ENCODE results near the gene RPS6KA2.

The RPS6KA2 gene

DNA sequence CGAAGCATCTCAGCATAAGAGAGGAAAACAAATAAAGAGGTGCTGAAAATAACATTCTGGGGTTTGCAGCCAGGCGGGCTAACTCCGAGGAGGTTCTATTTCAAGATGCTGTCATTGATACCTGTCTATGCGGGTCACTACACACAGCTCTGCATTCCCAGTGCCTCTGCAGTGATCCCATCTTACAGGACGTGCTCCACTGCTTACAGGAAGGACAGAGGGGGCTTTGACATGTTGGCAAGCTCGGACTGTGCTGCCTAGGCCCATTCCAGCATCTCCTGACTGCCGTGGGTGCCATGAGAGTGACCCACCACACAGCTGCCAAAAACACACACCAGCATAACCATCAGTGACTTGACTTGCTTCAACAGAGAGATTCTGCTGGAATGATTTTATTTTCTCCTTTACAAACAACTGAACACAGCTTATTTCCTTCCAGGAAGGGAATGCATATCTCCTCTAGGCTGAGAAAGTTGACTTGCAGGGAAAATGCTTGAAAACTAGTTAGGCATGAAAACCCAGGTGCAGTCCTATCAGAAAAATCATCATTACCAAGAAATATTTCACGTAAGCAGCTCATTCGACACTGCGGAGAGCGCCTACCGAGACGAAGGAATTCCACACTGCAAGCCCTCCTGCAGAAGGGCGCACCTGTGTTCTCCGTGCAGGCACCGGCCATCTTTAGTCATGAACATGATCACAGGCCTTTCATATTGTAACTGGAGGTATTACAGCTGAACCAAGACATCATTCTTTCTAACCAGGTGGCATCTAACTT is 103.1 kb downstream of the RPS6KA2 start:
- no peak for DNase-seq

DNA sequence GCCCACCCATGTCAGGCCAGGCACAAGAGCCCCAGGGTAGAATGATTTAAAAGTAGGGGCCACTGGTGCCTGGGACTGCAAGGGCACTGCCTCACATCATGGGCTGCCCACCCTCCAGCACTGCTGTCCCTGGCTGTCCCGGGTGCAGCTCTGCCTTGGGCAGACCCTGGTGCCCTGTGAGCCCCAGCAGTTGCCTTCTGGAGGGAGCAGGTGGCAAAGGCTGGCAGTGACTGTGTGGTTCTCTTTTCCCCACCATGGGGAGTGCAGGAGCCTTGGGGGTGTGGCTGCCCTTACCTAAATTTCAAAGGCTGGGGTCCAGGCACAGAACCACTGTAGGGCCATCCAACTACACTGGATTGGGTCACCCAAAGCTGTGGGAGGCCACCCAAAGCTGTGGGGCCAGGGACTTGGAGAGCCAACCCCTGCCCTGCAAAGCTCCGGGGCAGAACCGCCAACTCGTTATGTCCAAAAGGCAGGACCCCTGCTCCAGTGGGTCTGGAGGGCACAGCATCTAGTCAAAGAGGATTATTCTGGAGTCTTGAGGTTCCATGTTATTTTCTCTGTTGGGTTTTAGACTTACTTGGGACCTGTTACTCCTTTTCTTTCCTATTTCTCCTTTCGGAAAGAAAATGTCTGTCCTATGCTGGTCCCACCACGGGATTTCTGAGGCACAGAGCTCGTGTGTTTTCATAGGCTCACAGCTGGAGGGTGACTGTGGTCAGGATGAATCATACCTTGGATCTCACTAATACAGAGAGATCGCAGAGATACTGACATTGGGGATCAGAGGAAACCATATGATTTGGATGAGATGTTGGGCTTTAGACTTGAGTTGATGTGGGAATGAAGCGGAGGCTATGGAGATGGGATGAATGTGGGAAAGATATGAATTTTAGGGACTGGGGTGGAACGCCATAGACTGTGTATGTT is 105.9 kb downstream of the RPS6KA2 start:
- no peak for DNase-seq

DNA sequence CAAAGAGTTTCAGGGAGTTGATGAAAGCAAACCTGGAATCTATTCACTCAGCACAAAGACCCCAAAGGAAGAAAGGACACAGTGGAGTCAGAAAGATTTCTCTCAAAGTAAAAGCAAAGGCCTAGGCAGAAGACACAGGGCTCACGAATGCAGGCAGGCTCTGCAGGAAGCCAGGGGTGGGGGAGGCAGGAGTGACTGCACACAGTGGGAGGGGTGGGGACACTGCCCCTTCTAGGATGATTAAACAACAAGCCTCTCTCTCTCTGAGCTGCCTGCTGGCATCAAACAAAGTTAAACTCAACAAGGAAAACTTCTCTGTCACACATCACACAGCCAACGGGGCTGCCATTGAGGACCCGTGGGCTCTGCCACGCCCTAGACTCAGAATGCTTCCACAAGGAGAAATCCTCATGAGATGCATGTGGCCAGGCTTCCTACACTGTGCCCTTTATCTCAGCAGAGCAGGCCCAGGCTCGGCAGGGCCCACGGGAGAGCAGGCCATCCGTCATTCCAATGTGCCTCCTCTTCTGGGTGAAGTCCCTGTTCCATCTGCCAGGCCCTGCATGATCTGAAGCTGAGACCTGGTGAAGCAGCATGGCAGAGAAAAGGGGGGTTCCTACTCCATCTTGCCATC is 110.7 kb downstream of the RPS6KA2 start:
- DNase-seq = no peak

DNA sequence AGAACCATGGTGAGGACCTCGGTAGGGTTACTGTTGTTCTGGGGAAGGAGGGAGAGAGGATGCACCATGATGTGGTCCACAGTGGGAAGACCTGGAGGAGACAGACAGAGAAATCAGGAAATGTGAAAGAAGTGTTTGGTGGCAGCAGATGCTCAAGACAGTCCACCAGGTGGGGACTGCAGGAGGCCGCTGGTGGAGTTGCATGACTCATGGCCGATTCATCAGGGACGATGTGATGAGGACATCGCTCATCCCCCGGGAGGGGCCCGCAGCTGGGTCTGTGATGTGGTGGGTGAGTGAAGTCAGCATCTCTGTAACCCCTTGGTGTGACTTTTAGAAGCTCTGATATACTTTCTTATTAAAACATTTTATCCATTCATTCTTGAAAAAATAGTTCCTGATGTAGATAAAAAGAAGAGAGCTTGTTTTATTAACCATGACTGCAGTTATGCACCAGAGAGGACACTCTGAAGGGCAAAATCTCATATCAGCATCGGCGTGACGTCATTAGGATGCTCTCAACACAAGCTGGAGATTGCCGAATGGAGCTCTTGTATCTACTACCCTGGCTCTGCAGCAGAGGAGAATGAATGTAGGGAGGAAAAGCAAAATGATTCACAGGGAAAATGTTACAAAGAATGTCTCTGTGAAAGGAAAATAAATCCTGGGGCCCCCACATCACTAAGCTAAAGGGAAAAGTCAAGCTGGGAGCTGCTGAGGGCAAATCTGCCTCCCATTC is 111.8 kb downstream of the RPS6KA2 start:
- no peak for DNase-seq

DNA sequence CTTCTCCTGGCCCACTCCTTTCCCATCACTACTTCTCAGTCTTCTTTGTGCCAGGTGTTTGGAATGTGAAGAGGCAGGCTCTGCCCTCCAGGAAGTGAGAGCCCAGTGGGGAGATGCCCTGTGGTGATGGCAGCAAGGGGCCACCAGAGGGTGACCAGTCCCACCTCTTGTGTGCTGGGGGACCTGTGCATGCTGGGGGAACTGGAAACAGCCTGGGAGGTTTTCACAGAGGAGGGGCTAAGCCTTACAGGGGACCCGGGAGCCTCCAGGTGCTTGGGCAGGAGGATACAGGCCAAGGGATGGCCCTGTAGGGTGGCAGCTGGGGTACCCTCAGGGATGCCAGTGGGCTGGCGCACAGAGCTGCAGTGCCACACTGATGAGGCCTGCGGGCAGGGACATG is 112.9 kb downstream of the RPS6KA2 start:
- DNase-seq = no peak

DNA sequence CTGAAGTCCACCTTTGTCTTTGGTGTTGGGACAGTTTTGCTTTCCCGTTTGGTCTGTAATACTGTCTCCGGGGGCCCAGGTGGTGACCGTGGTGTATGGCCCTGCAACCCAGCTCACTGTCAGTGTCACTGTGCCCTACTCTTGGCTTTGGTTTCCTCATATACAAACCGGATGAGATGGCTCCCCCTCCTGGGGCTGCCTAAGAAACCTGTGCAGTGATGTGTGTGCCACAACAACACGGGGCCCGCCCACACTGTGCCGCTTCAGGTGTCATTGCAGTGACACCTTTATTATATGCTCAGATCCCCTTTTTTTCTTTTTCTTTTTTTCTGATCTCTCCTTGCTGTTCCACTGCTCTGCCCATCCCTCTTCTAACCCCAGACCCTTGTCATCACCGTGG is 114.5 kb downstream of the RPS6KA2 start:
- no peak for DNase-seq

DNA sequence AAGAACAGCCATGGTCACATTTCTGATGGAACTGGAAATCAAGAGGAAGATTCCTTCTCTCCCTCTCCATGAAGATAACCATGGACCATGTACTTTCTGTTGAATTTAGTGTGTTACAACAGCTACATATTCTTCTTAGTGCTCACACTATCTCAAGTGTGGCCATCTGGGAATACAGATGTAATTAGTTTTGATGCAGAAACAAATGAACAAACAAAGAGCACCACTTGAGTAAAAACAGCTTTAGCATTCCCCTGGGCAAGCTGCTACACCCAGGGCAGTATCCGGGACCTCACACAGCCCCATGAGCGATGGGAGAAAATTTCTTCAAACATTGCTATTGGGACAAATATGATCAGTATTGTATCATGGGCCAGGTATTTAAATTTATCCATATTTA is 115.7 kb downstream of the RPS6KA2 start:
- no peak for DNase-seq

DNA sequence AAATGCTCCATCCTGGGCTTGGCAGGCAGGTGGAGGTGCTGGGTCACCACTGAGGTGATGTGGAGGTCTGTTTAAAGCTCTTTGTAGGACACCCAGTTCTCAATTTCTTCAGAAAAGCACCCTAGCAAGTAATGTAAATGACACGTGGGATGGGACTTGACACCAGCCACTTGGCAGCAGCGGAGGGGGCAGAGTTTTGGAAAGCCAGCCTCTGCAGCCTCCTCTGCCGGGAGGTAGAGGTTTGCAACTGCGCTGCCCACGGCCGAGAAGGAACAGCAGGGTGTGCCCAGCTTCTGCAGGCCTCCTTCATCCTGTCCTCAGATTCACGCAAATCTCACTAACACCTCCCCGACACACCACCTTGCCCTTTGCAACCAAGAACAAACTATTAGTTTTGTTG is 117.9 kb downstream of the RPS6KA2 start:
- no peak for DNase-seq

DNA sequence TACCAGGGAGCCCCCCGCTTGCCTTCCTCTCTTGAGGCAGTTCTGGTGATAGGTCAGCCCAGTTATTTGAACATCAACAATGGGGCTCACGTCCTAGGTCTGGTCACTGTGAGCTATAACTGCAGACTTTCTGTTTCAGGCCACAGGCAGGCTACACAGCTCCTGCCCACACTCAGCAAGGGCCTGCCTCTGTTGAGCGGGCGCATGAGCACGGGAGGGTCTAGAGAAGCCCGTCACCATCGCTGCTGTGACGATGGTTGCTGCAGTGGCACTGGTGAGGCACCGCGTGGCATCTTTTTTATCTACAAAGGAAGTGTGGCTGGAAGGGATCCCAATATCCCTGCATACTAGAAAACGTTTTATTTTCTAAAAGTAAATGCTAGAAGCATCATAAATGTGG is 118.3 kb downstream of the RPS6KA2 start:
- no peak for DNase-seq

DNA sequence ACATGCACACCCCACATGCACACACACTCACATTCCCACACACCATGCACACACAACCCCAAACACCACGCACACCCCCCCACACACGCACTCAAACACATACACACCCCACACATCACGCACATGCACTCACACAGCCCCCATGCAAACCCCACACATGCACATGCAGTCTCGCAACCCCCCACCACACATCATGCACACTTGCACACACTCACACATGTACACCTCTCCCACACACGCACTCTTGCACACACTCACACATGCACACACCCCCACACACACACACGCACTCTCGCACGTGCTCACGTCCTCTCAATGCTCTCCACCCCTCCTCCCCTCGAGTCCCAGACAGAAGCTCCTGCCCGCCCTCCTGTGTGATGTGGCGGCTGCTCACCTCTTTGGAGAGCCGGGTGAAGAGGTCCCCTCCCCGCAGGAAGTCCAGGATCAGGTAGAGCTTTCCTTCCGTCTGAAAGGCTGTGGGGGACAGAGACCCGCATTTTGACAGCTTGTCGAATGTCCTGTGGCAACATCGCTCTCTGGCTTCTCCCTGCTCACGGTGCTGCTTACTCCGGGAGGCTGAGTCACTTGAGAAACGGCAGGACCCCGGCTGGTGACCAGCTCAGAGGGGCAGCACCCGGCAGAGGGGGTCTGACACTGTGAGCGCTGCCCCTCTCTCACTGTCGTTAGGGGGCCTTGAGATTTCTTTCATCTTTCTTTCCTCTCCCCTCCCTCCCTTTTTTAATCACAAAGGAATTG is 119.1 kb downstream of the RPS6KA2 start:
- no peak for DNase-seq

DNA sequence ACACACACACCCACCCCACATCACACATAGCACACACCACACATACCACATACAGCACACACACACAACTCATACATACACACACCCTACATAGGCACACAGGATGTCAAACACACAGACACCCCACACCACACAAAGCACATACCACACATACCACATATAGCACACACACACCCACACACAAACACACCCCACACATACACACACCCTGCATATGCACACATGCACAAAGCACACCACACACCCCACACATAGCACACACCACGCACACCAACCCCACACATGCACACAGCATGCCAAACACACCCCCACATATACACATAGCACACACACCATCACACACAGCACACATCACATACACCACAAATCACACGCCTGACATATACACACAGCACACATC is 119.7 kb downstream of the RPS6KA2 start:
- DNase-seq = no peak

DNA sequence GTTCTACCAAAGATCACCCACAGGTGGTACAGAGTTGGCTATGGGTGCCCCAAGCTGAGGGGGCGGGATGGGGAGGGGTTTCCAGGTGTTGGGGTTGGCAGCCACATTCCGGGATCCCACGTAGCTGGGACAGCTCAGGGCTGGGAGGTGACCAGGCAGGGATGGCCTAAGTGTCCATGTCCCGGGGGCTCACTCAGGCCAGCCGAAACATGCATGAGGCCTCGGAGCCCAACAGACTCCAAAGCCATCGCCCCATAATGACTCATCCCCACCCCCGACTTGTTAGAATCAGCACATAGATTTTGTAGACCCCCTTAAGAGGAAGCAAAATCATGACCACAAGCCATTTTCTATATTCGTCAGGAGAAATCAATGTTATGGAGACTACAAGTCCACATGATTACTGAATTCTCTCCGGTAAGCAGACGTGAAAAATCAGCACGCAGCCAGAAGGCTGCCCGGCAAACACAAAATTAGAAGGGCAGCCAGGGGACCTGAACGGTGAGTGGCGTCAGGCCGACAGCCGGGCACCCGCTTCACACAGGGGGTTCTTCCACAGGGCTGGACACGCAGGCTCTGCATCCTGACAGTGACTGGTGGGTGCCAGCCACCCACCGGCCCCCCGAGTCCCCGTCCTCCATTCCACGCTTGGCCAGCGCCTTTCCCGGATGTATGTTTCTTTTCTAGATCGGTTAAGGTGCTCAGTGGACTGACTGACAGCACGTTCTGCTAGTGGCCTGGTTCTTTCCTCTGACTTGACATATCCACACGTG is 121.7 kb downstream of the RPS6KA2 start:
- DNase-seq = no peak

DNA sequence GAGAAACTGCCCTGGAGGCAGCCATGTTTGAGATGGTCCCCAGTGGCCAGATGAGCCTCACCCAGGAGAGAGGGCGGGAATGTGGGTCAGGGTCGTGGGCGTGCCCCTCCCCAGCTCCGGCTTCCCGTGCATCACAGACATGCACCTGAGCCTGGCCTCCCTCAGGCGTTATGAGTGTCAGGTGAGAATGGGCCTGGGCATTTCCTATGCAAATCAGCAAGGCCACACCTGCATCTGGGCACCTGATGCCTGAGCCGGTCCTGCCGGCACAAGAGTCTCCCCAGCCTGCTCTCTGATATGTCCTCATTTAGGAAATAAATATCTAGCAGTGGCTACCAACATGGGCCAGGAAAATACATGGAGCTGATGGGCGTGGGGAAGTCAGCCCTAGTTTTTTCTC is 123.0 kb downstream of the RPS6KA2 start:
- no peak for DNase-seq

DNA sequence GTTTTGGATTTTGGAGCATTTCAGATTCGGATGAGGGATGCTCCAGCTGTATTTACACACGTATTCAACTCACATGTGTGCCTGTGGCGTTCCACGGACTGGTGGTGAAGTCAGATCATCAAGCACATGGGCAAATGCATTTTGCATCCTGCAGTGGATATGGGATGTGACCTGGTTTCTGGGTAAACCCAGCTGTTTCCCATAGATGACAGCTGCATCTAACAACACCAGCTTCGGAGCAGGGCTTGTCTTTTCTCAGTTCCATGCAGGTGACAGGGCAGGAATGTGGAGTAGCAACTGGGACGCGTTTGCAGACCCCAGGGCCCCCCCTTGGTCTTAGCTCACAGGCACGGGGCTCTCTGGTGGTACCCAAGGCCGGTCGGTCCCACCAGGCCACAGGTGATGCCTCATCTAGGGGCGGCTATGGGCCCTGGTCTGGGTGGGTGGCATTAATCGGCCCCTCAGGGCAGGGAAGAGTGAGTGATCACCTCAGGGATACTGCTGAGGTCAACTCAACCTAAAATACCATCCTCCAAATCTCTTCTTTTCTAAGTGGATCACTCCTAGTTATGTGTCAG is 123.8 kb downstream of the RPS6KA2 start:
- DNase-seq = no peak

DNA sequence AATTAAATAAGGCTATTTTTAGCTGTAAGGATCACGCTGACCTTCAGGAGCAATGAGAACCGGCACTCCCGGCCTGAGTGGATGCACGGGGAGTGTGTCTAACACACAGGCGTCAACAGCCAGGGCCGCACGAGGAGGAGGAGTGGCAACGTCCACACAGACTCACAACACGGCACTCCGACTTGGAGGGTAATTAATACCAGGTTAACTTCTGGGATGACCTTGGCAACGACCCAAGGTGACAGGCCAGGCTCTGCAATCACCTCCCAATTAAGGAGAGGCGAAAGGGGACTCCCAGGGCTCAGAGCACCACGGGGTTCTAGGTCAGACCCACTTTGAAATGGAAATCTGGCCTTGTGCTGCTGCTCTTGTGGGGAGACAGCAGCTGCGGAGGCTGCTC is 124.6 kb downstream of the RPS6KA2 start:
- DNase-seq = no peak

DNA sequence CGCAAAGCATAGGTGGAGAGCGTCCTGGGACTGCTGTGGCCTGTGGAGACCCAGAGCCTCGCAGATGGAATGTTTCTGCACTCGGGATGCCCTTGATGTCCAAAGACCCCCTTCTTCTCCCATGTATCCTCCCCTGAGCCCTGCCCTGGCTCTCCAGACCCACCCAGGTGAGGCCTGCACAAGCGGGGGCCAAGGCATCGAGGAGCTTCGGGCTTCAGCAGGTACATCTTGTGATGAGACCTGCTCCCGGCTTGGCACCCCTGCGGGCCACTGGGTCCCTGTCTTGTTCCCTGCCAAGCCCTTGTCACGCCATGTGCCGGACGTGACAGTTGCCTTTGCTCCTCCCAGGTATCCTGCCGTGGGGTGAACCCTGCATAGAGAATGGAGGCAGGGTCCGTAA is 125.8 kb downstream of the RPS6KA2 start:
- no peak for DNase-seq

DNA sequence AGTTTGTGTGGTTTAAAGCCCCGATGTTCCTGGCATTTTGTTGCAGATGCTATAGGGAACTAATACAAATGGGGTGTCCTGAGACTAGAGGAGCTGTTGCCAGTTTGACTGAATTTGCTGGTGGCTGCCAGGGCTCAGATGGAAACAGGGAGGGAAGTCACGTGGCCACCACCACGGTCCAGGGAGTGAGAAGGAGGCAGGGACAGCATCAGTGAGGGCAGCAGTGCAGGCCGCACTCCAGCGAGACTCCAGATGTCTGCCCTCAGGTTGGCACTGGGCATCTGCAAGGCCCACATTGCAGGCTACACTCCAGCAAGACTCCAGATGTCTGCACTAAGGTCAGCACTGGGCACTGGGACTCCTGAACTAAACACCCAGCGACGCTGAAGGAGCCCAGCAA is 126.8 kb downstream of the RPS6KA2 start:
- no peak for DNase-seq

DNA sequence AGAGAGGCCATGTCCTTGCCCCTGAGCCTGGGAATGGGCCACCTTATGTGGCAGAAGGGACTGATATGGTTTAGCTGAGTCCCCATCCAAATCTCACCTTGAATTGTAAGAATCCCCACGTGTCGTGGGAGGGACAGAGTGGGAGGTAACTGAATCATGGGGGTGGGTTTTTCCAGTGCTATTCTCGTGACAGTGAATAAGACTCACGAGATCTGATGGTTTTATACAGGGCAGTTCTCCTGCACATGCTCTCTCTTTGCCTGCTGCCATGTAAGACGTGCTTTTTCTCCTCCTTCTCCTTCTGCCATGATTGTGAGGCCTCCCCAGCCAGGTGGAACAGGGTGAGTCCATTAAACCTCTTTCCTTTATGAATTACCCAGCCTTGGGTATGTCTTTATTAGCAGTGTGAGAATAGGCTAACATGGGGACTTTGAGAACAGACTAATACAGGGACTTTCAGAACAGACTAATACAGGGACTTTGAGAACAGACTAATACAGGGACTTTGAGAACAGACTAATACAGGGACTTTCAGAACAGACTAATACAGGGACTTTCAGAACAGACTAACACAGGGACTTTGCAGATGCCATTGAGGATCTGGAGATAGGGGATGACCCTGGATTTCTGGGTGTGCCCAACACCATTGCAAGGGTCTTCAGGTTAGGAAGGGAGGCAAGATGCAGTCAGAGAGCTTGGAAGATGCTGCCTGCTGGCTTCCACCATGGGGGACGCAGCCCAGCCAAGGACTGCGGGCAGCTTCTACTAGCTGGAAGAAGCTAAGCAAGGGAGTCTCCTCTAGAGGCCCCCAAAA is 127.5 kb downstream of the RPS6KA2 start:
- DNase-seq = no peak

DNA sequence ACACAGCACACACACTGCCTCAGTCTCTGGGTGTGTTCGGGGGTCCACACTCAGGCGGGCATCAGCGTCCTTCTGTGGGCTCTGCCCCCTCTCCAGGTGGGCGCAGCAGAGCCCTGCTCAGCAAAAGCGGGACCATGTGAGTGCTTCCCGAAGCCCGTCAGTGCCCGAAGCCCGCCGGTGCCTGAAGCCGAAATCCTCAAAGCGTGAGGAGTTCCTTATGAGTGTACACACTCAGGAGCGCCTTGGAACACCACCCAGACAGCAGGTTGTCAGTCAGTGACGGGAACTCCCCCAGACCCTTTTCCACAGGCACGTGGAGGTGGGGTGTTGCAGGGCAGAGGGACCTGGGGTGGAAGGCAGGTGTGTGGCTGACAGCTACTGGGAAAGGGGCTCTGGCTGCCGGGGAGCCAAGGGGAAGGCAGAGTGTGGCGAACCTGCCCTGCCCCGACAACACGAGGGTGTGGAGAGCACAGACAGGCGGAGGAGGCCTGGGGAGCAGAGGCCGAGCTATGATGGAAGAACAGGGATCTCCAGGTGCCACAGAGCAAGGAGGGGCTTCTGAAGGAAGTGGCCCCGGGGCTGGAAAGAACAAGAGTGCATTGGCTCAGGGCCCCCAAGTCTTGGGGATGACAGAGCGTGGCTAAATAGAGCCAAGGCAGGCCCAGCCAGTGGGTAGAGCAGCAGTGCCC is 128.2 kb downstream of the RPS6KA2 start:
- no peak for DNase-seq

DNA sequence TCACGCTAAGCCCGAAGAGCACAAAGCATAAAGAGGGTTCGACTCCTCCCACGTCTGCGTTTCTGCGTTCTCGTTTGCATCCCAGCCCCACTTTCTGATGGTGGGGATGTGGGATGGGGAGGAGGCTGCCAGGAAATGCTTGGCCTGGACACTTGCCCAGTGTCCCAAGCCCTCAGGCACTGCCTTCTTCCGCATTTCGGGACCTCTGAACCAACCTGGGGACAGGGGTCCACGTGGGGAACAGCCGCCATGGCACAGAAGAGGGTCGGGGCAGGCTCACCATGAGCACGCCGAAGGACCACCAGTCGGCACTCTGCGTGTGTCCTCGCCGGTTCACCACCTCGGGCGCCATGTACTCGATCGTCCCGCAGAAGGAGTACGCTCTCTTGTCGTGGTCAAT is 128.8 kb downstream of the RPS6KA2 start:
- no peak for DNase-seq
